ENCODE data around the gene CAMTA1. TPM values are rescaled to one million over a fixed set of nuclear protein-coding genes. Genes with fewer than 3 reads are reported as not detected.

Gene CAMTA1
- total and polyA plus RNA-seq, 4 donors, result 18.0 to 93.5 (median 35.8) TPM

- H3K27ac ChIP-seq (ENCODE audit: low read depth in 1 of 2, low read length in 2 of 2), result no peak overlapping the region
- H3K4me3 ChIP-seq (ENCODE audit: low read depth in 1 of 3, low read length in 3 of 3), result no peak overlapping the region
- TF ChIP-seq YY1 (IDR thresholded peaks at IDR 0.05) (no peak), FOXA1 (IDR thresholded peaks at IDR 0.05) (no peak), SP1 (IDR thresholded peaks at IDR 0.05) (no peak), ATF3 (IDR thresholded peaks at IDR 0.05) (no peak), RAD21 (IDR thresholded peaks at IDR 0.05) (no peak), GABPA (IDR thresholded peaks at IDR 0.05 in 1 of 2, conservative IDR thresholded peaks at IDR 0.05 in 1 of 2) (no peak), HNF4G (IDR thresholded peaks at IDR 0.05) (no peak), CTCF (IDR thresholded peaks at IDR 0.05; ENCODE audit: low read depth, low read length, missing input control) (no peak), RXRA (IDR thresholded peaks at IDR 0.05) (no peak), NR2F2 (IDR thresholded peaks at IDR 0.05) (no peak), FOXA2 (IDR thresholded peaks at IDR 0.05) (no peak)
- TF ChIP-seq, protein P1, sequence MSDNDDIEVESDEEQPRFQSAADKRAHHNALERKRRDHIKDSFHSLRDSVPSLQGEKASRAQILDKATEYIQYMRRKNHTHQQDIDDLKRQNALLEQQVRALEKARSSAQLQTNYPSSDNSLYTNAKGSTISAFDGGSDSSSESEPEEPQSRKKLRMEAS (IDR thresholded peaks at IDR 0.05), result no peak
- no peak for DNase-seq (ENCODE audit: low spot score)
- H3K27me3 ChIP-seq (ENCODE audit: control insufficient read depth in 4 of 4, insufficient read depth in 4 of 4, low read length in 3 of 4), result no peaks in the 10 kb centered on the region
- no peak overlapping the region for H3K9ac ChIP-seq (ENCODE audit: low read depth in 1 of 2, low read length in 2 of 2)
- H3K36me3 ChIP-seq (ENCODE audit: control insufficient read depth in 4 of 4, insufficient read depth in 3 of 4, low read depth in 1 of 4, low read length in 3 of 4), result no peaks in the 10 kb centered on the region
- H3K4me1 ChIP-seq (ENCODE audit: control insufficient read depth in 4 of 4, insufficient read depth in 4 of 4, low read length in 3 of 4), result peaks cover 0 to 1% (median 0%) of the 10 kb centered on the region in 4 donors
- 88% methylated on average over 4 of the region's 4 CpGs for WGBS
- no peaks in the 10 kb centered on the region for H3K9me3 ChIP-seq (ENCODE audit: control insufficient read depth in 4 of 4, low read length in 3 of 4)
These were observed 77.7 kb downstream of the CAMTA1 start for GRCh38 chr1:6862906-6863305.

- no peak overlapping the region for H3K9ac ChIP-seq (ENCODE audit: low read depth in 1 of 2, low read length in 2 of 2)
- no peaks in the 10 kb centered on the region for H3K9me3 ChIP-seq (ENCODE audit: control insufficient read depth in 4 of 4, low read length in 3 of 4)
- no peak for TF ChIP-seq GABPA (IDR thresholded peaks at IDR 0.05 in 1 of 2, conservative IDR thresholded peaks at IDR 0.05 in 1 of 2)
- TF ChIP-seq, protein P1 (IDR thresholded peaks at IDR 0.05), result no peak
- no peak for TF ChIP-seq EGR1 (IDR thresholded peaks at IDR 0.05; ENCODE audit: low read depth in 2 of 2)
- no peak for TF ChIP-seq CTCF (IDR thresholded peaks at IDR 0.05; ENCODE audit: low read depth, low read length, missing input control)
- no peak for TF ChIP-seq HNF4A (conservative IDR thresholded peaks at IDR 0.05)
- TF ChIP-seq HNF4G (IDR thresholded peaks at IDR 0.05), result no peak
- TF ChIP-seq FOXA1 (IDR thresholded peaks at IDR 0.05), result no peak
- TF ChIP-seq ZBTB33 (IDR thresholded peaks at IDR 0.05), result no peak
- no peak for TF ChIP-seq YY1 (IDR thresholded peaks at IDR 0.05)
- no peak for TF ChIP-seq JUND (IDR thresholded peaks at IDR 0.05)
- TF ChIP-seq TAF1 (conservative IDR thresholded peaks at IDR 0.05), result no peak
- TF ChIP-seq REST (IDR thresholded peaks at IDR 0.05), result no peak
- TF ChIP-seq RXRA (IDR thresholded peaks at IDR 0.05), result no peak
- TF ChIP-seq RAD21 (IDR thresholded peaks at IDR 0.05), result no peak
- no peak for TF ChIP-seq ATF3 (IDR thresholded peaks at IDR 0.05)
- TF ChIP-seq FOXA2 (IDR thresholded peaks at IDR 0.05), result no peak
- no peak for TF ChIP-seq NR2F2 (IDR thresholded peaks at IDR 0.05)
- no peak for TF ChIP-seq SP1 (IDR thresholded peaks at IDR 0.05)
- no peak overlapping the region for H3K4me3 ChIP-seq (ENCODE audit: low read depth in 1 of 3, low read length in 3 of 3)
- peaks cover 0 to 1% (median 0%) of the 10 kb centered on the region in 4 donors for H3K4me1 ChIP-seq (ENCODE audit: control insufficient read depth in 4 of 4, insufficient read depth in 4 of 4, low read length in 3 of 4)
- DNase-seq (ENCODE audit: low spot score), result no peak
- no peaks in the 10 kb centered on the region for H3K27me3 ChIP-seq (ENCODE audit: control insufficient read depth in 4 of 4, insufficient read depth in 4 of 4, low read length in 3 of 4)
- no peak overlapping the region for H3K27ac ChIP-seq (ENCODE audit: low read depth in 1 of 2, low read length in 2 of 2)
- no peaks in the 10 kb centered on the region for H3K36me3 ChIP-seq (ENCODE audit: control insufficient read depth in 4 of 4, insufficient read depth in 3 of 4, low read depth in 1 of 4, low read length in 3 of 4)
- 97% methylated on average over 5 of the region's 5 CpGs for WGBS
These were observed 78.9 kb downstream of the CAMTA1 start for GRCh38 chr1:6864166-6864565.

All from liver (tissue), 9 donors.